OCI-LY3 (cell line): Measurements from ENCODE around the gene ACACA.

Experiments
- H2AFZ ChIP-seq: fragments of 200-600, 300-600 bp; shearing (Covaris generic); 2 replicates; pipeline ENCODE4 v1.6.0; 2014; ENCODE audit warnings: antibody characterized with exemption, low read depth, low read length
- H3K27ac ChIP-seq: fragments of 200-600, 300-600 bp; sonication (generic); 2 replicates; pipeline ENCODE4 v1.5.1; 2014; ENCODE audit warnings: mild to moderate bottlenecking, low read length, moderate library complexity, mixed read lengths
- H3K27me3 ChIP-seq: fragments of 200-600, 300-600 bp; sonication (generic); 2 replicates; pipeline ENCODE4 v1.6.1; 2014; ENCODE audit warnings: low read depth, low read length, mixed read lengths
- H3K36me3 ChIP-seq: fragments of 200-600, 300-600 bp; sonication (generic); replicated peaks from 2 replicates; pipeline ENCODE3; 2014; ENCODE audit warnings: low read depth, low read length, mixed read lengths
- H3K4me1 ChIP-seq: fragments of 300-600, 200-600 bp; sonication (generic); 2 replicates; pipeline ENCODE4 v1.6.1; 2014; ENCODE audit warnings: low read length, mixed read lengths
- H3K4me2 ChIP-seq: fragments of 200-600, 300-600 bp; sonication (generic); 2 replicates; pipeline ENCODE4 v1.6.1; 2014; ENCODE audit warnings: low read length, mixed read lengths
- H3K4me3 ChIP-seq: fragments of 300-600, 200-600 bp; sonication (generic); 2 replicates; pipeline ENCODE4 v1.5.1; 2014; ENCODE audit warnings: antibody characterized with exemption, mild to moderate bottlenecking, low read length, moderate library complexity
- H3K79me2 ChIP-seq: fragments of 300-600, 200-600 bp; shearing (Covaris generic); 2 replicates; pipeline ENCODE4 v1.6.1; 2014; ENCODE audit warnings: mild to moderate bottlenecking, low read length, mixed read lengths
- H3K9ac ChIP-seq: fragments of 300-600, 200-600 bp; shearing (Covaris generic); 2 replicates; pipeline ENCODE4 v1.6.0; 2014; ENCODE audit warnings: mild to moderate bottlenecking, low read length, moderate library complexity
- H3K9me3 ChIP-seq: fragments of 200-600, 300-600 bp; shearing (Covaris generic); 2 replicates; pipeline ENCODE4 v1.6.1; 2014; ENCODE audit warnings: low read length, mixed read lengths; ENCODE audit not compliant: insufficient read depth
- H4K20me1 ChIP-seq: fragments of 200-600, 300-600 bp; sonication (generic); 2 replicates; pipeline ENCODE4 v1.6.1; 2016; ENCODE audit warnings: low read length, mixed read lengths; ENCODE audit not compliant: insufficient read depth
- EZH2phosphoT487 ChIP-seq: fragments of 200-600 bp; shearing (Covaris generic); IDR thresholded peaks from 2 replicates; pipeline ENCODE4 v1.6.1; 2018; ENCODE audit warnings: antibody characterized with exemption, mixed run types, low read depth
- TF ChIP-seq, protein P1 (sequence below): fragments of 200-600, 300-600 bp; sonication (generic); IDR thresholded peaks from 2 replicates; pipeline ENCODE4 v1.5.1; 2014; ENCODE audit warnings: antibody characterized with exemption, low read length, low read depth

The ACACA gene

DNA sequence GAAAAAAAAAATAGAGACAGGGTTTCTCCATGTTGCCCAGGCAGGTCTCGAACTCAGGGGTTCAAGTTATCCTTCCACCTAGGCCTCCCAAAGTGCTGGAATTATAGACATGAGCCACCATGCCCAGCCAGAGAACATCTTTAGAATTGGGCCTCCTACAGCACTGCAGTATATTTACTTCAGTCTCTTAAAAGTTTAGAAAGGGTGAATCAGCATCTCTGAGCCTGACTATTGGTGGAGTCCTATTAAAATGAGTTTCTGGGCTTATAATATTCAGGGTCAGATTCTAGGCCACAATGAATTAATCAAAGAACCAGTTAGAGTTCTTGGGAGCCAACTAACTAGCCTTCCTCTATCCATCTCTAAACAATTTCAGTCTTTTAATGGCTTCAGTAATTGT lies 22.8 kb upstream of the ACACA start:
- peaks cover 54% of the 10 kb centered on the region for H3K36me3 ChIP-seq
- H3K4me1 ChIP-seq, result 0 out of 2 replicates have a peak, but pooled peaks cover 6% of the 10 kb centered on the region
- no peaks in the 10 kb centered on the region for H4K20me1 ChIP-seq
- H3K27me3 ChIP-seq, result no peaks in the 10 kb centered on the region
- no peak overlapping the region for H2AFZ ChIP-seq
- H3K9me3 ChIP-seq, result no peaks in the 10 kb centered on the region
- H3K27ac ChIP-seq, result 0 out of 2 replicates have a peak overlapping the region, but pooled peaks have one; percentile 25
- H3K79me2 ChIP-seq, result peaks cover 12% of the 10 kb centered on the region; the same call in 1 of the 2 replicates
- no peak overlapping the region for H3K4me2 ChIP-seq
- no peak overlapping the region for H3K4me3 ChIP-seq
- no peak overlapping the region for H3K9ac ChIP-seq
- TF ChIP-seq, protein P1, sequence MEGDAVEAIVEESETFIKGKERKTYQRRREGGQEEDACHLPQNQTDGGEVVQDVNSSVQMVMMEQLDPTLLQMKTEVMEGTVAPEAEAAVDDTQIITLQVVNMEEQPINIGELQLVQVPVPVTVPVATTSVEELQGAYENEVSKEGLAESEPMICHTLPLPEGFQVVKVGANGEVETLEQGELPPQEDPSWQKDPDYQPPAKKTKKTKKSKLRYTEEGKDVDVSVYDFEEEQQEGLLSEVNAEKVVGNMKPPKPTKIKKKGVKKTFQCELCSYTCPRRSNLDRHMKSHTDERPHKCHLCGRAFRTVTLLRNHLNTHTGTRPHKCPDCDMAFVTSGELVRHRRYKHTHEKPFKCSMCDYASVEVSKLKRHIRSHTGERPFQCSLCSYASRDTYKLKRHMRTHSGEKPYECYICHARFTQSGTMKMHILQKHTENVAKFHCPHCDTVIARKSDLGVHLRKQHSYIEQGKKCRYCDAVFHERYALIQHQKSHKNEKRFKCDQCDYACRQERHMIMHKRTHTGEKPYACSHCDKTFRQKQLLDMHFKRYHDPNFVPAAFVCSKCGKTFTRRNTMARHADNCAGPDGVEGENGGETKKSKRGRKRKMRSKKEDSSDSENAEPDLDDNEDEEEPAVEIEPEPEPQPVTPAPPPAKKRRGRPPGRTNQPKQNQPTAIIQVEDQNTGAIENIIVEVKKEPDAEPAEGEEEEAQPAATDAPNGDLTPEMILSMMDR, result no peak
- no peak for TF ChIP-seq EZH2phosphoT487

DNA sequence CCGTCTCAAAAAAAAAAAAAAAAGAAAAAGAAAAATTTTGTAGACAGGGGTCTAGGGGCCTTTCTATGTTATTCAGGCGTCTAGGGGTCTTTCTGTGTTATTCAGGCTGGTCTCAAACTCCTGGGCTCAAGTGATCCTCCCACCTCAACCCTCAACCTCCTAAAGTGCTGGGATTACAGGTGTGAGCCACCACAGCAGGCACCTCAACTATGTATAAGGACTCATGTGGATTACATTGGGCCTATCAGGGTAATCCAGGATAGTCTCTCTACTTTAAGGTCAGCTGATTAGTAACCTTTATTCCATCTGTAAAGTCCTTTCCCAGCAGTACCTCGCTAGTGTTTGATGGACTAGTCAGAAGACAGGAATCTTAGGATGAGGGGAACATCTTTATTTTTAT lies 22.4 kb upstream of the ACACA start:
- Histone ChIP-seq H2AFZ (no peak overlapping the region), H3K9me3 (no peaks in the 10 kb centered on the region), H3K4me1 (0 out of 2 replicates have a peak, but pooled peaks cover 6% of the 10 kb centered on the region), H3K27me3 (no peaks in the 10 kb centered on the region), H3K4me3 (no peak overlapping the region), H3K79me2 (peaks cover 12% of the 10 kb centered on the region; the same call in 1 of the 2 replicates), H3K9ac (no peak overlapping the region), H3K4me2 (no peak overlapping the region), H3K27ac (no peak overlapping the region), H4K20me1 (no peaks in the 10 kb centered on the region), H3K36me3 (peaks cover 51% of the 10 kb centered on the region)
- TF ChIP-seq EZH2phosphoT487, result no peak
- TF ChIP-seq, protein P1, result no peak

DNA sequence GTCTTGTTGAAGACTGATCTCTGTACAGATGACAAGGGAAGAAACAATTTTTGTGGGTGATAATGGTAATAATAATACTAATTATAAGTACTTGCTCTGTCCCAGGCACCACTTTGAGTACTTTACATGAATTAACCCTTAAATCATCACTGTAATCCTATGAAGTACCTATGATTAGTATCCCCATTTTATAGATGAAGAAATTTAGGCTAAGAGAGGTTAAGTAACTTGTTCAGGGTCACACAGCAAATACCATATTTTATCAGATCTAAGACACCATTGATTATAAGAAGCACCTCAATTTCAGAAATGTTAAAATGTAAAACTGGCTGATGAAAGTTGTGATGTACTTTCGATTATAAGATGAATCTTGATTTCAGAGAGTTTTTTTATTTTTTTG lies 18.6 kb upstream of the ACACA start:
- TF ChIP-seq, protein P1, result no peak
- no peak for TF ChIP-seq EZH2phosphoT487
- Histone ChIP-seq H2AFZ (no peak overlapping the region), H3K4me3 (no peak overlapping the region), H3K27ac (no peak overlapping the region), H3K9ac (no peak overlapping the region), H4K20me1 (no peaks in the 10 kb centered on the region), H3K9me3 (no peaks in the 10 kb centered on the region), H3K4me2 (no peak overlapping the region), H3K27me3 (no peaks in the 10 kb centered on the region), H3K36me3 (peaks cover 41% of the 10 kb centered on the region), H3K4me1 (0 out of 2 replicates have a peak, but pooled peaks cover 6% of the 10 kb centered on the region), H3K79me2 (peaks cover 4% of the 10 kb centered on the region; the same call in 1 of the 2 replicates)

DNA sequence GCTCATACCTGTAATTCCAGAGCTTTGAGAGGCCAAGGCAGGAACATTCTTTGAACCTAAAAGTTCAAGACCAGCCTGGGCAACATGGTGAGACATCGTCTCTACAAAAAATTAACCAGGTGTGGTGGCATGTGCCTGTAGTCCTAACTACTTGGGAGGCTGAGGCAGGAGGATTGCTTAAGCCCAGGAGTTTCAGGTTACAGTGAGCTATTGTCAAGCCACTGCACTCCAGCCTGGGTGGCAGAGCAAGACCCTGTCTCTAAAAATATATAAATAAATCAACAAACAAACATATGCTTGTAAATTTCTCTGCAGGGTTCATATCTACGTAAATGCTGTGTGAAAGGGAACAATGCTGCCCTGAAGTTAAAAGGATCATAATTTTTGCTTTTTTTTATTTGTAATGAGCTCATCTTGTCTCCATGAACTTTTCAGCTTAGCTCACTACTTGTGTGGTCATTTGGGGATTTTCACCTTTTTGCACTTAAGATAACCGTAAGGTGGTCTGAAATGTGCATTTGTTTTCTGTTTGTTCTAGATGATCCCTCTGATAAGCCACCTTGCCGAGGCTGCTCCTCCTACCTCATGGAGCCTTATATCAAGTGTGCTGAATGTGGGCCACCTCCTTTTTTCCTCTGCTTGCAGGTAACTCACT lies 16.5 kb upstream of the ACACA start:
- H3K36me3 ChIP-seq, result peaks cover 28% of the 10 kb centered on the region
- H2AFZ ChIP-seq, result no peak overlapping the region
- H3K27me3 ChIP-seq, result no peaks in the 10 kb centered on the region
- H3K4me2 ChIP-seq, result no peak overlapping the region
- no peaks in the 10 kb centered on the region for H3K79me2 ChIP-seq
- H3K4me3 ChIP-seq, result no peak overlapping the region
- no peaks in the 10 kb centered on the region for H4K20me1 ChIP-seq
- H3K4me1 ChIP-seq, result no peaks in the 10 kb centered on the region
- no peak for TF ChIP-seq EZH2phosphoT487
- TF ChIP-seq, protein P1, result no peak
- no peak overlapping the region for H3K27ac ChIP-seq
- H3K9me3 ChIP-seq, result no peaks in the 10 kb centered on the region
- H3K9ac ChIP-seq, result no peak overlapping the region
